Suppressor macrophage treated with lipopolysaccharide for 1 hour (primary cell): ENCODE measurements around the gene FAAP100.
"Not testable (repeated sequence)": the region's sequence is repeated elsewhere in the genome, so short reads cannot be mapped to it uniquely, and the experiment has no call there.

Source experiments
- DNase-seq, 3 donors: peaks; one replicate each; pipeline ENCODE4 v3.0.0-alpha.2; 2020 to 2022

Gene FAAP100

DNA sequence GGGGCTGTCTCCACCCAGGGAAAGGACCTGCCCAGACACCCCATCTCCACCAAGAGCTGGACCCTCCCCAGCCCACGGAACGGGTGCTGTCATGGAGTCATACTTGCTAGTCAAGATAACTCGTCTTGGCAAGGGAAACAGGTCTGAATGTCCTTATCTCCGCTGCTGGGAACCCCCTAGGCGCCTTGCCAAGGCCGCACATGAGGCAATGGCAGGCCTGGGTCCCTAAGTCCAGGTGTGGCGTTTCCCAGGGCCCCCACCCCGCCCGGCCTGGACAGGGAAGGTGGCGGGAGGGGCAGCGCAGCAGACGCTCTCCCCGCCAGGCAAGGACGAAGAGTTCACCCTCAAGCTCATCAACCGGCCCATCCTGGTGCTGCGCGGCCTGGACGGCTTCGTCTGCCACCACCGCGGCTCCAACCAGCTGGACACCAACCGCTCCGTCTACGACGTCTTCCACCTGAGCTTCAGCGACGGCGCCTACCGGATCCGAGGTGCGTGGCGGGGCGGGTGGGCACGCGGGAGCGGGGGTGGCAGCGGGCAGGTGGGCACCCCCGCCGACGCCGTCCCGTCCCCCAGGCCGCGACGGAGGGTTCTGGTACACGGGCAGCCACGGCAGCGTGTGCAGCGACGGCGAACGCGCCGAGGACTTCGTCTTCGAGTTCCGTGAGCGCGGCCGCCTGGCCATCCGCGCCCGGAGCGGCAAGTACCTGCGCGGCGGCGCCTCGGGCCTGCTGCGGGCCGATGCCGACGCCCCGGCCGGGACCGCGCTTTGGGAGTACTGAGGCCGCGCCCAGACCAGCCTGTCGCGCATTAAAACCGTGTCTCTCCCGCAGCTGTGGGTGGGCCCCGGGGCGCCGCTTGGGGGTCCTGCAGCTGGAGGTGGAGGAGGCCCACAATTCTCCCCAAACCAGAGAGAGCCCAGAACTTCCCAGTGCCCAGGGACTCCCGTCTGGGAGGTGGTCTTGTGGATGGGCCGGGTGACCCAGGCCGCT, 15.6 kb downstream of the FAAP100 start:
- DNase-seq, result no peak

DNA sequence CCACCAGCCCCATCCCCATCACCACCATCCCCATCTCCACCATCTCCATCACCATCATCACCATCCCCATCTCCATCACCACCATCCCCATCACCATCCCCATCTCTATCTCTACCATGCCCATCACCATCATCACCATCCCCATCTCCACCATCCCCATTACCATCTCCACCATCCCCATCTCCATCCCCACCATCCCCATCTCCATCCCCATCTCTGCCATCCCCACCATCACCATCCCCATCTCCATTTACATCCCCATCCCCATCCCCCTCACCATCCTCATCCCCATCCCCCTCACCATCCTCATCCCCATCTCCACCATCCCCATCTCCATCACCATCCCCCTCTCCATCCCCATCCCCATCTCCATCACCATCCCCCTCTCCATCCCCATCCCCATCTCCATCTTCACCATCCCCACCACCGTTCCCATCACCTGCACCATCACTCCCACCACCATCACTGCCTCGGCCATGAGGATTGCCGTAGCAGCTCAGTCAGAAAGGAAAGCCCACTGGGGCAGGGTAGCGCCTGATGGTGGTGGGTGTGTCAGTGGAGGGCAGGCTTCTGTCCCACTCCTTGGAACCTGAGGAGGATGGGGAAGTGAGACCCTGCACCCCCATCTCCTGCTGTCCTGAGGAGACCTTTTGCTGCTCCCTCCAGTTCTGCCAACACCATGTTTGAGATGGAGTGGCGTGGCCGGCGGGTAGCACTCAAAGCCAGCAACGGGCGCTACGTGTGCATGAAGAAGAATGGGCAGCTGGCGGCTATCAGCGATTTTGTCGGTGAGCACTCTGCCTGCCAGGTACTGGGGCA, 16.5 kb downstream of the FAAP100 start:
- DNase-seq, result no peak

DNA sequence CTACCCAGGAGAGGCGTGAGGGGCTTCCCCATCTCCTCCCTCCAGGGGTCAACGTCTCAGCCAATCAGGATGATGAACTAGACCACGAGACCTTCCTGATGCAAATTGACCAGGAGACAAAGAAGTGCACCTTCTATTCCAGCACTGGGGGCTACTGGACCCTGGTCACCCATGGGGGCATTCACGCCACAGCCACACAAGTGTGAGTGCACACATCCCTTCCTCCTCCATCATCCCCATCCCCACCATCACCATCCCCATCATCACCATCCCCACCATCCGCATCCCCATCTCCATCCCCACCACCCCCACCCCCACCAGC, 17.2 kb downstream of the FAAP100 start:
- DNase-seq, result no peak

DNA sequence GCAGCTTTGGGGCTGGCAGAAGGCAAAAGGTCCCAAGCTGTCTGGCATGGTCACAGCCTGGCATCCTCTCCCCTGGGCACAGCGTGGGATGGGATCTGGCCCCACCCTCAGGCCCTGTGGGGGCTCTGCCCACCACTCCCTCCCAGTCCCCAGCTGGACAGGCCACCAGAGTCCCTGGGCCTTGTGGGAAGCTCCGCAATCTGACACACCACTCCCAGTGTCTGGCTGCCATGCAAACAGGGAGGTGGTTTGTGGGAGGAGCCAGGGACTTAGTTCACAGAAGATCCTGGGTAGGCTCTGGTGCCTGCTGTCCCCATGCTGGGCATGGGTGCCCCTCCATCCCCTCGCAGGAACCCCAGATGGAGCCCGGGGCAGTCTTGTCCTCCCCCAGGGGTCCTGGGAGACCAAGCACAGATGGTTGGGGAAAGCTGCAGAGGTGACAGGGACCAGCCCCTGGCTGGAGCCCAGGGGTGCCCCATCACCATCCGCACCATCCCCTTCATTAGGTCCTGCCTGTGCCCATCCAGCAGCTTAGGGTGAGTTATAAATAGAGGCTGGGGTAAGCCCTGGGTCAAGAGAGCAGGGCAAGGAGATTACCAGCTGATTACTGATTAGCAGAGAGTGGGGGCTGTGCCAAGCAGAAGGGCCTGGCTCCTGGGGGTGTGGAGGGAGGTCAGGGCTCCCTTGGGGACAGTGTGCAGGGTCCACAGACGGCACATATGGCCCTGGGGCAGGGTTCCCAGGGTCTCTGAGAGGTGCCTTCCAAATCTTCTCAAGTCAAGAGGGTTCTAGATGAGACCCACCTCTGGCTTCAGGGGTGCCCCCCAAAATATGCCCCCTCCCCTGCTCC, 17.8 kb downstream of the FAAP100 start:
- DNase-seq, result no peak

DNA sequence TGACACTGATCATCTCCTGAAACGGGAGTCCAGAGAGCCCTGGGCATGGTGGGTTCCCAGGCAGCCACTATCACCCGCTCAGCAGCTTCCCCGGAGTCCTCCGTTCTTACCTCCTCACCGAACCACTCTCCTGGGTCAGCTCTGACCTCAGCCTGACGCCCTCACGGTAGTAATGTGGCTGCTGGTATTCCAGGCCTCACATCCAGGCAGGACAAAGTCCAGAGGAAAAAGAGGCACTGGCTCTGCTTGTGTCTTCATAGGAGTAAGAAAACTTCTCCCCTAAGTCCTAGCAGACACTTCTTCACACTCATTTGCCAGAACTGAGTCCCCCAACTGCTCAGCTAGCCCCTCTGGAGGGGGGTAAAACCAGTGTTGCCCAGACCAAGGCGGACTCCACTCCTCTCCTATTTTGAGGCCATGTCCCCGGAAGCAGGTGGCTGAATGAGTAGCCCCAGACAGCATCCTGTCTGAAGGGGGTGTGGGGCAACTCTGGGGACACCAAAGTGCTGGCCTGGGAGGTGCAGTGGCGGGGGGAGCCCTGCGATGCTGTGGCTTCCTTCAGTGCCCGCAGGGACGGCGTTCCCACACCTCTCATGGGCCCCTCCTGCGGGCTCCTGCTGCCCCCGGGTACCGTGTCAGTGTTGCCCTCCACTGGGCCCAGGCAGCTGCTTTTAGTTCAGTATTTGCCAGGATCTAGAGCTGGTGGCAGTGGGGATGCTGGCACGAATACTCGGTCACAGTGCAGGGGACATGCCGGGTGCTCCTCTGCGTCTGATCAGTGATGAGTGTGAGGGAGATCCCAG, 18.6 kb downstream of the FAAP100 start:
- DNase-seq, result no peak

DNA sequence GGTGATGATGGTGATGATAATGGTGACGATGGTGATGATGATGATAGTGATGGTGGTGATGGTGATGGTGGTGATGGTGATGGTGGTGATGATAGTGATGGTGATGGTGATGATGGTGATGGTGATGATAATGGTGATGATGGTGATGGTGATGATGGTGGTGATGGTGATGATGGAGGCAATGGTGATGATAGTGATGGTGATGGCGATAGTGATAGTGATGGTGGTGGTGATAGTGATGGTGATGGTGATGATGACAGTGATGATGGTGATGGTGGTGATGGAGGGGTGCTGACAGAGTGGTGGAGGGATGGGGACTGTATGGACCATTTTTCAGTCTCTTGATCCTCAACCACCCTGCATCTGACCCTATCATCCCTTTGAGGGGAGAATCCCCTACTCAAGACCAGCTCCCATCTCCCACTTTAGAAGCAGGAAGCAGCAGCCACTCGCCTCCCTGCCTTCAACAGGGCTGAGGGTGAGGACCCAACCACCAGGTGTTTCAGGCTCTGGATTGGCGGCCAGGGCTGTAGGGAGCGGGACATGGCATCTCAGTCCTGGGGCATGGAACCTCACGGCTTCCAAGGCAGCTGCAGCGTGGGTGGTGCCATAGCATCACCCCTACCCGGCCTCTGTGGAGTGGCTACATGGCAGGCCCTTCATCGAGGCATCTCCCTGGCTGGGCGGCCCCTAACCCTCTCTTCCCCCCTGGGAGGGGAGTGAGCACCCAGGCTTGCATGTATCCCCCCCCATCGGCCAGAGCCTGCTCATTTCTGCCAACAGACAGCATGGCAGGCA, 19.5 kb downstream of the FAAP100 start:
- no peak for DNase-seq

DNA sequence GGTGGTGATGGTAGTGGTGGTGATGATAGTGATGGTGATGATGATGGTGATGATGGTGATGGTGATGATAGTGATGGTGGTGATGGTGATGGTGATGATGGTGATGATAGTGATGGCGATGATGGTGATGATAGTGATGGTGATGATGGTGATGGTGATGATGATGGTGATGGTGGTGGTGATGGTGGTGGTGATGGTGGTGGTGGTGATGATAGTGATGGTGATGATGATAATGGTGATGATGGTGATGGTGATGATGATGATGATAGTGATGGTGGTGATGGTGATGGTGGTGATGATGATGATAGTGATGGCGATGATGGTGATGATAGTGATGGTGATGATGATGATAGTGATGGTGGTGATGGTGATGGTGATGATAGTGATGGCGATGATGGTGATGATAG, 20.2 kb downstream of the FAAP100 start:
- not testable (repeated sequence) for DNase-seq

DNA sequence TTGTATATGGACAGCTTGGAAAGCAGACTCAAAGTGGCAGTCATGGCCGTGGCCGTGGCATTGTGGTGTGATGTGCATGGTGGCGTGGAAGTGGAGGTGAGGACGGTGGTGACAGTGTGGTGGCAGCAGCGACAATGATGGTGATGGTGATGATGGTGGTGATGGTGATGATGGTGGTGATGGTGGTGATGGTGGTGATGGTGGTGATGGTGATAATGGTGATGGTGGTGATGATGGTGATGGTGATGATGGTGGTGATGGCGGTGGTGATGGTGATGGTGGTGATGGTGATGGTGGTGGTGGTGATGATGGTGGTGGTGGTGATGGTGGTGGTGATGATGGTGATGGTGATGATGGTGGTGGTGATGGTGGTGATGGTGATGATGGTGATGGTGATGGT, 21.1 kb downstream of the FAAP100 start:
- DNase-seq, result not testable (repeated sequence)

DNA sequence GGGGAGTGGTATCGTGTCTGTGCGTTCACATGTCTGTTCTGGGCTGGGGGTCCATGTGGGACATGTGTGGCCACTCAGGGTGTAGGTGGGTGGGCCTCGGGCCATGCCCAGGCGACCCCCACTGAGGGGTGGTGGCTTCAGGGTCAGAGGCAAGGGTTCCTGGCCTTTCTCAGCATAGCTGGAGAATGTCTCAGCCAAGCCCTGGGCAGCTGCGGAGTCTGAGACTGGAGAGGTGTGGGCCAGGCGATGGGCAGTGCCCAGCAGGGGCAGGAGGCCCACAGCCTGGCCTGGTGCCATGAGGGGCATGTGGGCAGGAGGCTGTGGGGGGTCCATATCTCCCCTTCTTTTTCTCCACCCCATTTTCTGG, 22.7 kb downstream of the FAAP100 start:
- no peak for DNase-seq

DNA sequence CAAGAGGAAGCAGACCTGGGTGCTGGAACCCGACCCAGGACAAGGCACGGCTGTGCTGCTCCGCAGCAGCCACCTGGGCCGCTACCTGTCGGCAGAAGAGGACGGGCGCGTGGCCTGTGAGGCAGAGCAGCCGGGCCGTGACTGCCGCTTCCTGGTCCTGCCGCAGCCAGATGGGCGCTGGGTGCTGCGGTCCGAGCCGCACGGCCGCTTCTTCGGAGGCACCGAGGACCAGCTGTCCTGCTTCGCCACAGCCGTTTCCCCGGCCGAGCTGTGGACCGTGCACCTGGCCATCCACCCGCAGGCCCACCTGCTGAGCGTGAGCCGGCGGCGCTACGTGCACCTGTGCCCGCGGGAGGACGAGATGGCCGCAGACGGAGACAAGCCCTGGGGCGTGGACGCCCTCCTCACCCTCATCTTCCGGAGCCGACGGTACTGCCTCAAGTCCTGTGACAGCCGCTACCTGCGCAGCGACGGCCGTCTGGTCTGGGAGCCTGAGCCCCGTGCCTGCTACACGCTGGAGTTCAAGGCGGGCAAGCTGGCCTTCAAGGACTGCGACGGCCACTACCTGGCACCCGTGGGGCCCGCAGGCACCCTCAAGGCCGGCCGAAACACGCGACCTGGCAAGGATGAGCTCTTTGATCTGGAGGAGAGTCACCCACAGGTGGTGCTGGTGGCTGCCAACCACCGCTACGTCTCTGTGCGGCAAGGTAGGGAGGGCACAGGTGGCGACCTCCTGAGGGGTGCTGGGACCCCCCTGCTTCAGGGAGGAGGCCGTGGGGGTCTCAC, 23.3 kb downstream of the FAAP100 start:
- no peak for DNase-seq

DNA sequence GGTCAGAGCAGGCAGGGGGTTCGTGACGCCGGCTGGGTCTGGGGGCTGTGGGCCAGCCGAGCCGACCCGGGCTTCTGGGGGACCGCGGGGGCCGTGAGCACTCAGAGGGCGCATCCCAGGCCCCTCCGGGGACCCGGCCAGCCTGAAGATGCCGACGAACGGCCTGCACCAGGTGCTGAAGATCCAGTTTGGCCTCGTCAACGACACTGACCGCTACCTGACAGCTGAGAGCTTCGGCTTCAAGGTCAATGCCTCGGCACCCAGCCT, 23.8 kb downstream of the FAAP100 start:
- no peak for DNase-seq

DNA sequence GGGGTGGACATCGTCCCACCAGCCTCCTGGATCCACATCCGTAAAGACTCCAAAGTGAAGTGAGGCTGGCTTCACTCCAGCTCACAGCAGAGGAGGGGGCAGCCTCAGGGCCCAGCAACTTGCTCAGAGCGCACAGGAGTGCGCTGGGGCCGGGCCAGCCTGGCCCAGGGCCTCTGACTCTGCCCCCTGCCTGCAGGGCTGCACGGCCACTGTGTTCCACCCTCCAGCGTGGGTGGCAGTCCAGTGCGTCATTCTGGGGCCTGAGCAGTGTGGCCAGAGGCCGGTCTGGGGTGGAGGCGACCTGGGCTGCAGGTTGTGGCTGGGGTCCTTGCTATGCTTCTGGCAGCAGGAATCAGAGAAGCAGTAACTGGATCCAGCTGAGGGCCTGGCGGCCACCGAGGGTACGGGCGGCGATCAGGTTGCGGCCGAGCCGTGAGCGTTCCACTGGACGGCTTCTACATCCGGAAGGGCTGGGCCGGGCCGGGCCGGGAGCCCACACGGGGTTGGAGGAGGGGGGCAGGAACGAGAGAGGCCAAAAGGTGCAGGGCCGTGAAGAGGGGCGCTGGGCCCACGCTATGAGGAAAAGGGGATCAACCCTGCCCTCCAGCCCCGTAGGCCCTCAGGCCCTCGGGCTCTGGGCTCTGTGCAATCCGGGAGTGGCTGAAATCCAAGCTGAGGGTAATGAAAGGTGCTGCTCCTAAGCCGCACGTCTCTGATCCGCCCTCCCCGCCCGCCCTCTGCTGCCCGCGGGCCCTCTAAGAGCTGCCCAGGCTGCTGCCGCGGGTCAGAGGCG, 24.4 kb downstream of the FAAP100 start, which contains the start of gene FSCN2:
FSCN2 (plus strand) TSS at position 787 of the 793 bp plus-strand sequence. CDS start 155 bp downstream, outside the sequence.
- DNase-seq, result no peak

DNA sequence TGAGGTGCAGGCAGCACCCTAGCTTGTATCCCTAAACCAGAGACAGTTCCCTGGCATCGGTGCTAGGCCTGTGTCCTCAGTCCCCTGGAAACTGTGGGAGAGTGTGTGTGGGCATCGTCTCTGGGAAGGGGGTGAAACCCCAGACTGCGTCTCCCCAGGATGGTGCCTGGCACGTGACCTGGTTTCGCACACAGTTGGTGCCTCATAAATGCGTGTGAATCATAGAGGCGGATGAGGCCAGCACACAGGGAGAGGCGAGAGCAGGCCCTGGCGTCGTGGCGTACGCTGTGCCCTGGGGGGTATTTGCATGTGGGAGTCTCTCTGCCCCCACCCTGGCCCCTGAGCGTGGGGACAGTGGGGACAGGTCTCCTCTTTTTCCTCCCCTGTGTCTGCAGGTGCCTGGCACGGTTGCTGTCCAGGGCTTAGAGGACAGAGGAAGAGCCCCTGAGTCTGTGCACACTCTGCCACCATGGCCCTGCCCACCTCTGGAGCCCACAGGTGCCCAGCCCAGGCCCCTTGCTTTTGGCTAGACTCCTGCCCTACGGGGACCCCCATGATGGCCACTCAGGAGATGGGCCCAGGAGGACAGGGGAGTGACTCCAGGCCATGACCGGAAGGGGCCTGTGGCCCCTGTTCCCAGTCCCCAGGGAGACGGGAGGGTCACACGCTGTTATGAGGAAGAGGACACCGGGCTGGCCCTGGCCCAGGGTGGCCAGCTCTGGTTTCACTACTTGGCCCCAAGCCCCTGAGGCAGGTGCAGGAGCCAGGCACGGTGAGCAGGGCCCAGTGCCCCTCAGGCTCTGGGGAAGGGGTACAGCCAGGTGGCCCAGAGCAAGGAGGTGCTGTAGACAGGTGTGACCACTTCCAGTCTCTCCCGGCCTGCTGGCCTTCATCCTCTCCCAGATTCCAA, 25.2 kb downstream of the FAAP100 start:
- no peak for DNase-seq

DNA sequence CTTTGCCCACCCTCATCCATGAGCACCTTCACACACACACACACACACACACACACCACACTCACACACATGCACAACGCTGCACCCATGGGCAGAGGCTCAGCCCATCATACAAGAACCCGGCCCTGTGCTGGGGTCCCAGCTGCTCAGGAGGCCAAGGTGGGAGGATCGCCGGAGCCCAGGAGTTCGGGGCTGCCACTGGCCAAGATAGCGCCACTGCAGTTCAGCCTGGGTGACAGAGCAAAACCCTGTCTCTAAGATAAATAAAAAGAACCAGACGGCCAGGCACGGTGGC, 27.3 kb downstream of the FAAP100 start:
- no peak for DNase-seq

DNA sequence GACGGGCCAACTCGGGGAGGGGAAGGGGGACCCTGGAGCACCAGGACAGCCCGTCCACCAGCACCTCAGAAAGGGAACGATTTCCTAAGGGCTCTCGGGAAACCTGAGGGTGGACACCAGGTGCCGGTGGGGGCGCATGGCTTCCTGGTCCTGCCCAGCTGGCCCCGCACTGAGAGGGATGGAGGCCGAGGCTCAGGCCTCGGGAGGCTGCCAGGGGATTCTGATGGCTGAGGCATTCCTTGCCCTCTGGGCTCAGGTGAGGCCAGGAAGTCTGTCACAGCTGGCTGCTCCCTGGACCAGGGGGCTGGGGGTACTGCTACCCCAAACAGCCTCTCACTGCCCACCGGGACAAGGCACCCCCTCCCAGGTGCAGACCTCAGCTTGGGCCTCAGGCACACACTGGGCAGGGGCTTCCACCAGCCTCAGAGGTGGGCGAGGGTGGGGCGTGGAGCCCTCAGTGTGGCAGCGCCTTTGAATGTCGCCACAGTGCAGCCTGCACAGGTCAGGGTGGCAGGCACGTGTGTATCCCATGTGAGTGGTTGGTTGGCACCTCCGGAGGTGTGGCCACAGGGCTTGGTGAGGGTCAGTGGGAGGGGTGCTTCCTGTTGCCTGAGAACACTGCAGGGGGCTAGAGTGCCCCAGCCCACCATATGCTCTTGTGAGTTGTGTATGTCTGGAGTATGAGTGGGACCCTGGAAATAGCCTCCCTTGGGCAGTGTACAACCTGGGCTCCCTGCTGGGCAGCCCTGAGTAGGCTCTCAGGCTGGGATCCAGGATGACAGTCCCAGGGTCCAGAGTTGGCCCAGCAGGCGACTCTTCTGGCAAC, 27.9 kb downstream of the FAAP100 start:
- DNase-seq, result no peak

DNA sequence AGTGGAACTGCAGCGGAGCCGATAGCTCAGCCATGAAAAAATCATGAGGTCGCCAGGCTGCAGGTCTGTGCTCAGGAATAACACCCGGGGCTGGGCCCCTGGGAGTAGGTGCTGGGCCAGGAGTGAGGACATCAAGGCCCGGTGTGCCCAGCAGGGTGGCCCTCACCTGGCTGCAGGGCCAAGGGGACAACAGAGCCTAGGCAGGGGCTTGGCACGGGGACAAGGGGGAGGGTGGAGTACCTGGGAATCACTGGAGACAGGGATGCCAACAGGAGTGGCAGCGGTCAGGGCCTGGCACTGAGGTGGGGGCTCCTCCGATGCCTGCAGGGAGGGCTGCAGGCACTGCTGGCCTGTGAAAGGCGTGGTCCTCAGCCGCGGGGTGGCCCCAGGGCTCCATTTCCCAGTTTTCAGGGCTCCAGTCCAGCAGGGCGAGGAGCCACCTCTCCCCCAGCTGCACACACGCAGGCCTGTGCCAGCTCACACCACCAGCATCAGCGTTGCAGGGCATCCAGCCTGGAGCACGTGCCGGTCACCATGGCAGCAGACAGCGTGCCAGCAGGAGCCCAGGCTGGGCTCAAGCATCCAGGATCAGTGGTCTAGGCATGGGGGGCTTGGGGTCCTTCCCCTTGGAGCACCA, 28.6 kb downstream of the FAAP100 start:
- DNase-seq, result no peak
